IPS-NIHi7 (cell line): ENCODE results near the gene SLC9A9.

ENCODE experiments used
- DNase-seq: peaks from one replicate; pipeline ENCODE4 v3.0.0; 2012; ENCODE audit warnings: mixed read lengths; ENCODE audit errors: extremely low spot score

Gene SLC9A9

DNA sequence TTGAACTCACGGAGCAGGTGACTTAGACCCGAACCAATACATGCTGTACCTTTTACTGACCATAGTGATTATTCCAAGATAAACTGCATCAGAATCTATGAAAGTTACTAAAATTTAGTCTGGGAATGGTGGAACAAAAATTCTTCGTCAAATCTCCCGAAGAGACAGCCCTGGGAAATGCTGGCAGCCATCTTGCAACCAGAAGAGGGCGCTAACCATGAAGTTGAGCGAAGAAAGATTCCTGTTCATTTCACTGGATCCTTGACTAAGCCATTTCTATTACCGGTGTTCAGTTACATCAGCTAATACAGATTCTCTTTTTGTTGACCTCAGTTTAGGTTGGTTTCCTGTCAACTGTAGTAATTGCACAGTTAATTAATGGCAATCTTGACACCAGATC is 199.6 kb downstream of the SLC9A9 start:
- peak; percentile 61 for DNase-seq

DNA sequence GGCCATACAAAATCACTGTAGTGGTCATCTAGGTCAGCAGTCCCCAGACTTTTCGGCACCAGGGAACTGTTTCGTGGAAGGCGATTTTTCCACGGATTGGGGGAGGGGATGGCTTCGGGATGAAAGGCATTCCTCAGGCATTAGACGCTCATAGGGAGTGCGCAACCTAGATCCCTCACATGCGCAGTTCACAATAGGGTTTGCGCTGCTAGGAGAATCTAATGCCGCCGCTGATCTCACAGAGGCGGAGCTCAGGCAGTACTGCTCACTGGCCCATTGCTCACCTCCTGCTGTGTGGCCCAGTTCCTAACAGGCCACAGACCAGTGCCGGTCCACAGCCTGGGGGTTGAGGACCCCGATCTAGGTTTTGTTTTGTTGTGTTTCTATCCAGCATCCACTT is 200.1 kb downstream of the SLC9A9 start:
- DNase-seq, result no peak

DNA sequence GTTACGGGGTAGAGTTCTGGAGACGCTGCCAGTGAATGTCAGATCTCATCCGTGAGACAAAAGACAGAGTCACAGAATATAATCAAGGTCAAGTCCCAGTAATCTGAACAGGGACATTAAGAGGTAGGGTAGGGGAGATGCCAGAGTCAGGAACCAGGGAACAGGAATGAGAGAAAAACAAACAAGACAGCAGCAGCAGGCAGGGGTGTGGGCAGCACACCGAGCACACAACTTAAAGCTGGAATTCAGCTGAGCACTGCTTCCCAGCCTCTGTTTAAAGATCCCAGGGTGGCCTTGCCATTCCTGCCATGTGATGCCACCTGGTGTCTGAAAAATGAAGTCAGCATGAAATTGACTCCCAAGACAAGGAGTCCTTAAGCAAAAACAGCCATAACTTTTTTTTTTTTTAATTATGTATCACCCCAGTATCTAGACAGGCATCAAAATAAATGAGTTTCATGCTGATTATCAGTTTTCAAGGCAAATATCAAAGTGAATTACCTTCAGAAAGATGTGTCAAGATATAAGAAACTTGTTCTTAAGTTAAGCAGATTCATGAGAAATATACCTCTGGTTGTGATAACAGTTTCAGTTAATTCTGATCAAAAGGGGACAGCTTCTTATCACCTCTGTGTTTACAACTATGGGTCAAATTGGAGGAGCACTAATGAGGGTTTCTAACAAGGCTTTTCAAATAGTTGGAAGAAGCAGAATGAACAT is 203.7 kb downstream of the SLC9A9 start:
- DNase-seq, result peak; percentile 80

DNA sequence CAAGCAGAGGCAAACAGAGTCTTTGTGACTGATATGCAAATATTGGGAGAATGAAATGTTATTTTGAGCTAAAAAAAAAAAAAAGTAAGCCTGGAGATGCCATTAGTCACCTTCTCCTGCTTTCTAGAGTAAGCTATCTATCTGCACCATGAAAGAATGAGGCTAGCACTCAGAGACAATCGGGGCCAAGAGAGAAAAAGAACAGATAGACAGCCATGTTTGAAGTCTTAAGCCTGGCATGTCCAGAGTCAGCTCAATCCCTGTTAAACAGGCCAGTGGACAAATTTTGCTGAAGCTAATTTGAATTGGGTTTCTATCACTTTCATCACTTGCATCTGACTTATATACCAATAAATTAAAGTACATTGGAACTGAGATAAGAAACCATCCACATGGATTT is 204.4 kb downstream of the SLC9A9 start:
- no peak for DNase-seq

DNA sequence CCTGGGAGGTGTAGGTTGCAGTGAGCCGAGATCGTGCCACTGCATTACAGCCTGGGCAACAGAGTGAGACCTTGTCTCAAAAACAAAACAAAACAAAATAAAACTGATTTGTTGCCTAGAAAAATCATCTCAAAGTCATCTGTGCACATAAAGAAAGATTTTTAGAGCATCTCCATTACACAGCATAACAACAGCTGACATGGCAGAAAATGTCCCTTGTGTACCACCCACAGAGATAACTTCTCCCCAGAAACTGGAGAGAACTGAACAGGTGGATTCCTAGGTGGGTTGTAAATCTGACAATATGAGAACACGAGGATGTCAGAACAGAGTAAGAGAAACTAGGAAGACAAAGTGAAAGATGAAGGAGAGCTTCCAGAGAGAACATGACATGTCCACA is 207.5 kb downstream of the SLC9A9 start:
- DNase-seq, result no peak

DNA sequence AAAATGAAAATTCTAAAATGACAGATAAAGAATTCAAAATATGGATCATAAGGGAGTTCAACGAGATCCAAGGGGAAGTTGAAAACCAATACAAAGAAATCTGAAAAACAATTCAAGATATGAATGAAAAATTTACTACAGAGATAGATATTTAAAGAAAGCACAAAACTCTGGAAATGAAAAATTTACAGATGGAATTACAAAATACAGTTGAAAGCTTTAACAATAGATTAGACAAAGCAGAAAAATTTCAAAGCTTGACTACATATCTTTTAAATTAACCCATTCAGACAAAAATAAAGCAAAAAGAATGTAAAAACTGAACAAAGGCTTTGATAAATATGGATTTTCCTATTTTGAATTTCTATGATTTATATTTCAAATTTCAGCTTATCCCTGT is 211.1 kb downstream of the SLC9A9 start:
- no peak for DNase-seq

DNA sequence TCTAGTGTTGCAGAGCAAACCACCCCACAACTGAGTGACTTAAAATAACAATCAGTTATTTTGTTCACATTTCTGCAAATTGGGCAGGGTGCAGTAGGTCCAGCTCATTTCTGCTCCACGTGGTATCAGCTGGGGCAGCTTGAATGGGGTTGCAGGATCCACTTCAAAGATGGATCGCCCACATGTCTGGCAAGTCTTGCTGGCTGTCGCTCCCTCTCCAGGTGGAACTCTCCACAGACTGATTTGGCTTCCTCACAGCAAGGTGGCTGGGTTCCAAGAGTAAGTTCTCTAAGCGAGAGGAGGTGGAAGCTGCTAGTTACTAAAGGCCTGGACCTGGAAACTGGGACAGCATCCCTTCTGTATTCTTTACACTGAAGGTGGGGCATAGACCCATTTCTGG is 213.3 kb downstream of the SLC9A9 start:
- DNase-seq, result no peak

DNA sequence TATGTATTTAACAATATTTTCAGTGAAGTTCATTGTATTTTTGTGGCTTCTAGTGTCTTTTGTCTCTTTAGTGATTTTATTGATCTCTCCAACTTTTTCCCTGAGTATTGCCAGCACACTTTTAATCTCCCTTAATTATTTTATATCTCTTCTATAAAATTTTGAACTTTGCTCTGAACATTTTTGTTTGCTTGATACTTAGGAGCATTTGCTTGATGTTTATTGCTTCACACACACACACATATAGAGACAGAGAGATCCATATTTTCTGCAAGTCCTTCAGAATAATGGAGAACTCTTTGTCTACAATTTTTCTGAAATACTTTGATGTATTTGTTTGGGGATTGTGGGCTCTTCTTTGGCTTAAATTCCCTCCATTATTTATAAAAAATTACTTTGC is 213.8 kb downstream of the SLC9A9 start:
- DNase-seq, result no peak

DNA sequence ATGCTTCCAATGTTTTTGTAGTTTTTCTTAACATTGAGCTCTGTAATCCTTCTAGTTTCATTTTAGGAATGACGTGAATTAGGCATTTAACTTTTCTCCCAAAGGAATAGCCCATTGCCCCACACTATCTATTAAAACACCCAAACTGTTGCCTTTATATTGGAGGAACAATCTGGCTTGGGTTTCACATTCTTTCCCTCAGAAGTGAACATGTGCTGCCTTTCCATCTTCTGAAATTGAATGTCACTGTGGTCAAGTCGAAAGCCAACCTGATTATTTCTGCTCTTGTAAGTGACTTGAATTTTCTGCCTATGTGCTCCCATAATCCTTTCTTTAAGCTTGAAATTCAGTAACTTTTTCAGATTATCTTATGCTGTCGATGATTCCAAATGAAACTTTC is 214.5 kb downstream of the SLC9A9 start:
- DNase-seq, result no peak

DNA sequence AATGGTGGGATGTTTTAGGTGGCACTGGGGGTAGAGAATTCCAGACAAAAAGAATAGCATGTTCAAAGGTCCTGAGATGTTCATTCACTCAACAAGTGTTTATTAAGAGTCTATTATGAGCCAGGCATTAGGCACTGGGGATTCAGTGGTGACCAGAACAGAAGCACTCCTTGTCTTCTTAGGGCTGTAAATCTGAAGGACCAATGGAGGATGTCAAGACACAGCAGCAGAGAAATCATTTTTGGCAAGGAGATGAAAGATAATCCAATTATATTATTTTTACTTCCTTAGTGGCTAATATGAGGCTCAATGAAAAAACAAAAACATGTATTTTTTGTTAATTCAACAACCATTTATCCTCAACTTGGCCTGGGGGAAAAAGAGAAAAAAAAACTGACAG is 218.5 kb downstream of the SLC9A9 start:
- DNase-seq, result no peak

DNA sequence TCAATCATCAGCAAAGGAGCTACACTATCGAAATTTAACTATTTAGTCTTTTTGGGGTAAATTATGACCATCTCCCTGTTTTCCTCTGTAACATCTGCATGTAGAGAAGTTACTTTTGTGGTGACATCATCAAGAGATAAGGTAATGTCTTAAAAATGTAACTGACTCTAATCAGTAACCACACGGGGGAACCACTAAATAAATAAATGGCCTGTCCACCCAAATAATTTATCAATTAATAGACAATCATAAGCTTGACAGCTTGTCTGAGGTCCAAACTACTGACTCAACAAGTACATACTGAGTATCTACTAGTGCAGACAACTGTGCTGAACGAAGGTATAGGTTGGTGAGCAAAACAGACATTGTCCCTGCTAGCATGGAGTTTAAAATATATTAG is 219.3 kb downstream of the SLC9A9 start:
- no peak for DNase-seq

DNA sequence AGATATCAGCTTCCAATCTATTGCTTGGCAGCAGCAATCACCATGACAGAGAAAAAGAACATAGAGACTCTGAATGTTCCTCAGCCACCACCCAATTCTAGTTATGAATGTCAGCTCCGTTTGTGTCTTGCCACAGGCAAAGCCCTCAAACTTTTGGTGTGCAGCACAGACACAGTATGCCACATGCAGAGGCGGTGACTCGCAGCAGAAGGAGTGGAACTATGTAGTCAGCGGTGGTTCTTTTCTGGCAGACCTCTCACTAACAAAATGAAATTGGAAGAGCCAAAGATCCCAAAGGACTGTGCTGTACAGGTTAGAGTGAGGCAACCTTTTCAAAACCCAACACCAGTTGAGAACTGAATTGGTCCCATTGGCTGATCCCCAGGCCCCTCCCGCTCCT is 220.9 kb downstream of the SLC9A9 start:
- DNase-seq, result no peak

DNA sequence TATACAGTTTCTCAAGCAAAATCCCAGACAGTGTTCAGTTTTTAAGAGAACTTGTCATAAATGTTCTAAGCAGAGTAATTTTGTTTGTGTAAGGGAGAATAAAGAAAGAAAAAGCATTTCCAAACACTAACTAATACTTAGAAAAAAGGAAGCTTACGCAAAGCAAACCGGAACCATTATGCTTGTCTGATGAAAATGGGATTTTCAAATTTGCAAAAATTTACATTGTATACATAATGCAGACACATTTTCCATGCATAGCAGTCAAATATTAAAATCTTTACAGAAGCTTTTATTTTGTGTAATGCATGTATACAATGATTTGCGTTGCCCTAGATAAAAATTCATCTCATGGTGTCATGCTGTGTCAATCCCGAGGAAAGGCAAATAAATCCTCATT is 229.0 kb downstream of the SLC9A9 start:
- no peak for DNase-seq

DNA sequence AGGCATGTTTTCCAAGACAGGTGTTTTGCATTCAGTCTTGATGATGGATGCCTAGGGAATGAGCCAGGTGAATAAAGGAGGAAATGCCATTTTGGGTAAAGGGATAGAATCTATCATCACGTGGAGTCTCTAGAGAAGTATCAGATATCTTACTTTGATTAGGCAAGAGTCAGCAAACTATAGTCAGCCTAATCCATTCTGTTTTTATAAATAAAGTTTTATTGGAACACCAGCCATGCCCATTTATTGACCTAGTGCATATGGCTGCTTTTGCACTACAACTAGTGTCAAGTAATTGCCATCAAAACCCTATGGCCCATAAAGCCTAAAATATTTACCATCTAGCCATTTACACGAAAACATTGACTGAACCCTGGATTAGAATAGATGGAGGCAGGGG is 231.2 kb downstream of the SLC9A9 start:
- no peak for DNase-seq

DNA sequence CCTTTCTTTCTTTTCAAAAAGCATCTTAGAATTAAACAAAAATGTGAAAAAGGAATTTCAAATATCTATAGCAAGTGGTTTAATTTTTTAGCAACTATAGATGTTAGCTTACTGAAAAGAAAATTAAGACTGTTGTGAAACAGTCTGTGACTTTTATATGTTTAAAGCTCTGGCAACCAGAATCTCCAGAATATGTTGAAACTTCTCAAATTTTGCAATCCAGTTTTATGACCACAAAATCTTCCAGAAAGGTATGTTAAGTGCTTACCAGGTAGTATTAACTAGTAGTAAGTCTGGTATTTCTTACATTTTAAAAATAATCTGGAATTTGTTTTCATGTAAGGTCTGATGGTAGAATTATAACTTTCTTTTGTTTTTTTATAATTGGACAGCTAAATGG is 235.0 kb downstream of the SLC9A9 start:
- no peak for DNase-seq

DNA sequence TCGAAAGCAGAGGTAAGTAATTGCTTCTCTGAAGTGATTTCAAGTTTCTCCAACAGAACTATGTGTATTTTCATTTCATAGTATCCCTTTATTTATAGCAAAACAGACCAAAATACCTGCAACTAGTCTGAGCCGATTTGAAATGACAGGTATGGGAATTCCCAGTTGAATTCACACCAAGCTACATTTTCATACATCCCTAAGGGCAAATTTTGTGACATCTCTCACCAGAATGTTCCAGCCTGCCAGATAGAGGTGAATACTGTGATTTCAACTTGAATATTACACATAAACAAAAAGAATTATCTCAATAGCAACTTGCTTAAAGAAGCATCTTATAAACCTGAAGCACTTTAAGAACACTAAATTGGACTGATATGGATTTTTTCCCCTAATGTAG is 235.7 kb downstream of the SLC9A9 start:
- no peak for DNase-seq

DNA sequence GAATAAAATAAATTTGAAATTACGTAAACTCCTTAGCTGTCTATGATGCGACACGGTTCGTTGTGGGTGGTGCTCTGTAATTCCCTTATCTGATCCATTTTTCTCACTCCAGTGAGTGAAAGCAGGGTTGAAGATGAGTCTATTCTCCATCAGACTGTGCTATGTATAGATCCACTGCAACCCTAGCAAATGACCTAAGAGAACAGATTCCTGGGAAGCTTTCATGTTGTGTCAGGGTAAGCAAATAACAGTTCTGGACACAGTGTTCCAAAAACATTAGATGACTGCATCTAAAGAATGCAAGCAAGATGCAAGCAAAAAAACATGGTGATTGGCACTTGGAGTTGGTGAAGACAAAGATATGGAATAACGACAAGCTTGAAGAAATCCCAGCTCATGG is 239.3 kb downstream of the SLC9A9 start:
- no peak for DNase-seq

DNA sequence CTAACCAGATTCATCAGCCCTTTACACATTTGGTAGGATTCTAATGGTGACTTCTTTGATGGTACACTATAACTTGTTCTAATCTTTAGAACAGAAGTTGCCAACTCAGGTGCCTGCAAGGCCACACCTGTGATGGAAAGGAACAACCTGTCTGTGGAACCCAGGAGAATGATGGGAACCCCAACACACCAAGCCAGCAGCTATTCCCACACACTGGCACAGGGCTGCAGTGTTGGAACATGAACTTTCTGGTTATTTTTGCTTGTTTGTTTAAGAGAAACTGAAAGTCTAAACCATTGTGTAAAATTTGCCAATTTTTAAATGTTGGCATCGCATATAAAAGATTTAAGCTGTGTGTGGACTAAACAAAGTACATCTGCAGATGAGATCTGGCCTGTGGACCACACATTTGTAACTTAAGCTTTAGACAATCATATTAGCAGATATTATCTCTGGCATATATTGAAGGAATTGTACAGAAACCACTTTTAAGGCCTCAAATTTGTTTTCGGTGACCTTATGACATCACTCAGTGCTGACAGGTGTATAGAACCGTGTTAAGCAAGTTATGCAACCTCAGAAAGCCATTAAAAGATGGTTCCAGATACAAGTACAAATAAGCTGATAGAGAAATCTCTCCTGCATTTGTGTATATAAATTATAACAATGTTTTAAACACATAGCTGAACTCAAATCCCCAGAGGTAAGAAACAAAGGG is 242.9 kb downstream of the SLC9A9 start:
- DNase-seq, result no peak

DNA sequence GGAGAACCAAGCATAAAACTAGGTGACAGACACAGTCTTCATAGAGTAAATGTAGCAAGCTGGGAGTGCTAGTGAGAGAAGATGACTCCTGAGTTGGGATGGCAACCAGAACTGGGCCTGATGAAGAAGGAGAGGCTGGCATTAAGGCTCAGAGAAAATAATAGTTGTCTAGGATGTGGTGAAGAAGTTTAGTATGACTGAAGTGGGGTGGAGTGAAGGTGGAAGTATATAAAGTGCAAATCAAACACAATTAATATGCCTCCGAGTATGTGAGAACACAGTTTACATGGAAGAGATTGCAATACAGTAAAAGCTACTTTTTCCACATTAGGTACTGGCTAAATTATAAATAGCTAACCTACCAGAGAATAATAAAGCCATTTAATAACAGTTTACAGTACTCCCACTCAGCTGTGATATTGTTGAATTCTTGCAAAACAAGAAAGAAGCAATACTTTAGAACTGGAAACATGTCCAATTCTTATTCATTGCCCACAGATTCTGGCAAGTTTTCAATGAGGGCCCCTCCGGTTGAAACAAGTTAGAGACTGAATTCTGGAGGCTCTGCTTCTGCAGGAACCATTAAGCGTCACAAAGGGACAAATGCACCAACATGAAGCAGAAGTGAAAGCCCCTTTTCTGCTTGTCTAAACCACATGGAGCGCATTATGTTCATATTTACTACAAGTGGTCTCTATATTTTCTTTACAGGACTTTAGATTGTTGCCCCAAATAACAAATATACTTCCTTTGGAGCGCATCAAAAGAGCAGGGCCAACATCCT is 243.7 kb downstream of the SLC9A9 start:
- DNase-seq, result no peak

DNA sequence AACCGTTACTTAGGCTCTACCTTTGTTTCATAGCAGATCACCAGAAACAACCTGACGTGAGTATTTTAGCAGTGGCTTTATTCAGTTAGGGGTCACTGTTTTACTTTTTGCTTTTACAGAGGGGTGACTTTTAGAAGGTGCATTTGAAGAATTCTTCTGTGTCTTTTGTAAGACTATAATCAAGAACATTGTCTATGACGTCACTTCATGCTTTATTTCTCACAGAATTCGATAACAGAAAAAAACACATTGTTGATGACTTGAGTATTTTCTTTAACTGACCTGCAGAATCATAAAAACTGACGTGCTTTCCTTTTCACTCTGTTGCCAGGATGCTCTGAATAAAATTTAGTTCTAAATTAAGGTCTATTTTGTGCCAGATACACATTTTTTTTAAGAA is 244.5 kb downstream of the SLC9A9 start:
- no peak for DNase-seq

DNA sequence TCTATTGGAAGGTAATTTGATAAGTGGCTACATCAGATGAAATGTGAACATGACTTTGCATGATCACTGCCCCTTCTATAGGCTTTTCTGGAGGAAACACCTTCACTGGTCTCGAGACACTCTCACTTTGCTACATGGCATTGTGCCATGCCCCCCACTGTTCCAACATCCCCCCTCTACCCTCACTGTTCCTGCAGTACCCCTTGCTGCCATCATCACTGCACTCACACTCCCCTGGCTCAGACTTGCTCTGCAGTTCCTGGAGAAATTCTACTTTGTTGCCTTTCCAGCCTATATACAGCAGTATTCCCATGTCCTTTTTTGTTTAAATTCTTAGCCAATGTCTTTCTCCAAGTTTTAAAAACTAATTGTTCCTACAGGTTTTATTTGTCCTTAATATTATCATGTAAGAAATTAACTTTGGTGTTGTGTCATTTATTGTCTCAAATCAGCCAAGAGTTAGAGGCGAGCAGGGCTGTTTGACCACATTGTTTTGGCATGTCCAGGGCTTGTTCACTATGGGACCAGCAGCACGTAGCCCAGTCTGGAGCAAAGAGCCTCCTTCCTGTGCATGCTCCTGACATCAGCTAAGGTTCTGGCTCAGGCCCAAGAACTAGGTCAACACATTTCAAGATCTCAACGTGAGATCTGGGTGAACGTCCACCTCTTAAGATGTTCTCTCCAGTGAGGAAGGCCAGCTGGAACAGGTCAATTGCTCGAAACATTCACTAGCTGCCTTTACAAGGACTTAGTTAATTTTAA is 246.4 kb downstream of the SLC9A9 start:
- DNase-seq, result no peak
